GM12873 (cell line): ENCODE results near the gene CDK5R1.

Source experiments
- CTCF ChIP-seq: IDR thresholded peaks from 2 replicates; pipeline ENCODE4 v1.5.1; 2012; ENCODE audit warnings: low read depth, mild to moderate bottlenecking, moderate library complexity, low read length, control low read depth; ENCODE audit not compliant: insufficient read depth; ENCODE audit errors: missing control alignments

Gene CDK5R1

GRCh38 chr17:32484041-32484461 is 2.7 kb upstream of the CDK5R1 start:
- no peak for TF ChIP-seq CTCF

- TF ChIP-seq CTCF: no peak
Observed at GRCh38 chr17:32484628-32485027, 2.2 kb upstream of the CDK5R1 start.

GRCh38 chr17:32485261-32486110 is 1.3 kb upstream of the CDK5R1 start:
- TF ChIP-seq CTCF: no peak

DNA sequence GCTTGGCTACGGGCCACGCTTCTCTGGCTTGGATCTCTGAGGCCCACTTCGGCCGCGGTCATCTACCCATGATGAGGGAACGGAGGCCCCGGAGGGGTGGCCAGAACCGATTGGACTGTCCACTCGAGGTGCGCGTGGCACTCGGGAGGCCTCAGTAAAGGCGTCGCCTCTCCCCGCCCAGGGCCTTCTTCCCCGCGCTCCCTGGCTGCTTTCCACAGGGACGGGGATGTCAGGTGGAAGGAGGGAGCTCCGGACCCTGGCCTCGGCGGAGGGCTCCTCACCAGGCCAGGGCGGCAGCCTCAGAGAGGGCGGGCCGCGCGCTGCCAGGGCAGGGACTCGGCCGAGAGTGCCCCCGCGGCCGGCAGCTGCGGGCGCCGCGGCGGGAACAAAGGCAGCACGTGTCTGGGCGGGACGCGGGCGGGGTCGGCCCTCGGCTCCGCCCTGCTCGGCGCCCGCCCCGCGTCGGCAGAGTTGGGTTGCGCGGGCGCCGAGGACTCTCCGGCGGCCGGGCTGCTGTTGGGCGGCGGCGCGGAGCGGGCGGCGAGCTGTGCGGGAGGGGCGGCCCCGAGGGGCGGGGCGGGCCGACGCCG is 587 bp upstream of the CDK5R1 start:
- no peak for TF ChIP-seq CTCF

GRCh38 chr17:32487473-32488176 is 832 bp downstream of the CDK5R1 start:
- no peak for TF ChIP-seq CTCF

DNA sequence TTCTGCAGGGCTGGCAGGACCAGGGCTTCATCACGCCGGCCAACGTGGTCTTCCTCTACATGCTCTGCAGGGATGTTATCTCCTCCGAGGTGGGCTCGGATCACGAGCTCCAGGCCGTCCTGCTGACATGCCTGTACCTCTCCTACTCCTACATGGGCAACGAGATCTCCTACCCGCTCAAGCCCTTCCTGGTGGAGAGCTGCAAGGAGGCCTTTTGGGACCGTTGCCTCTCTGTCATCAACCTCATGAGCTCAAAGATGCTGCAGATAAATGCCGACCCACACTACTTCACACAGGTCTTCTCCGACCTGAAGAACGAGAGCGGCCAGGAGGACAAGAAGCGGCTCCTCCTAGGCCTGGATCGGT is 1.4 kb downstream of the CDK5R1 start:
- TF ChIP-seq CTCF: no peak

DNA sequence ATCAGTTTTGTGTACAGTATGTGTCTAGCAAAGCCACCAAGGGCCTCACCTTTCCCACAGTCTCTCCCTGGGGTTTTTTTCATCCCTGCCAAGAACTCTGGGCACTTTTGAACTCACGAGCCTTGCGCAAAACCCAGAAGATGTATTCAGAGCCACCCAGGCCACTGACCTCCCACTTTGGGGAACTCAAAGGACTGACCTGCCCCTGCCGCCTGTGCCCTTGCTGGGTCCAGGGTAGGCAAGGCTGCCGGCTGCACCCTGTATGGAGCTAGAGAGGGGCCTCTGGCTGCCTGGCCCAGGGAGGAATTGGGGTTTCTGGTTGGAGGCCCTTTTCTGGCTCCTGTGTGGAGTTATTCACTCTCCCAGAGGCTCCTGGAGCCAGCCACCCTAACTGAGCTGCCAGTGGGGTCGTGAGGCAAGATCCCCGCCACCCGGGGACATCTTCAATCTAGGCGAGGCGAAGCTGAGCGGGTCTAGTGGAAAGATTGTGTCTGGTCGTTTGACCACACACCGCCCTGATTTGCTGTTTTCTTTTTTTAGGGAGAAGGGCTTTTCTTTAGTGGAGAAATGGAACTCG is 1.9 kb downstream of the CDK5R1 start:
- no peak for TF ChIP-seq CTCF
